AG04449 (cell line): ENCODE results near the gene MEGF9.
A peak's percentile ranks its signal among the peaks of the same experiment; 100 is the strongest.

Experiments
- CTCF ChIA-PET: fragments of 350-600 bp; formaldehyde crosslinking; extraction: SDS; loops from one replicate; lab custom pipeline; 2021; ENCODE audit warnings: antibody characterized with exemption; lab: Yijun Ruan, JAX
- POLR2A ChIA-PET: fragments of 400-600, 350-600 bp; formaldehyde crosslinking; extraction: SDS; loops from one replicate; lab custom pipeline; 2020; ENCODE audit warnings: antibody characterized with exemption, inconsistent platforms; lab: Yijun Ruan, JAX
- DNase-seq: peaks from one replicate; pipeline ENCODE4 v3.0.0-alpha.2; 2010; ENCODE audit warnings: low read depth, low spot score
- H3K4me3 ChIP-seq: 2 replicates; pipeline ENCODE4 v1.5.1; 2011; ENCODE audit warnings: low read depth, mild to moderate bottlenecking, control low read depth, low read length
- TF ChIP-seq, protein P1 (sequence below): IDR thresholded peaks from one replicate; pipeline ENCODE4 v1.5.1; 2011; ENCODE audit warnings: mild to moderate bottlenecking, moderate library complexity, low read length, control low read depth, inconsistent platforms; ENCODE audit not compliant: insufficient read depth; ENCODE audit errors: missing control alignments

MEGF9 gene

DNA sequence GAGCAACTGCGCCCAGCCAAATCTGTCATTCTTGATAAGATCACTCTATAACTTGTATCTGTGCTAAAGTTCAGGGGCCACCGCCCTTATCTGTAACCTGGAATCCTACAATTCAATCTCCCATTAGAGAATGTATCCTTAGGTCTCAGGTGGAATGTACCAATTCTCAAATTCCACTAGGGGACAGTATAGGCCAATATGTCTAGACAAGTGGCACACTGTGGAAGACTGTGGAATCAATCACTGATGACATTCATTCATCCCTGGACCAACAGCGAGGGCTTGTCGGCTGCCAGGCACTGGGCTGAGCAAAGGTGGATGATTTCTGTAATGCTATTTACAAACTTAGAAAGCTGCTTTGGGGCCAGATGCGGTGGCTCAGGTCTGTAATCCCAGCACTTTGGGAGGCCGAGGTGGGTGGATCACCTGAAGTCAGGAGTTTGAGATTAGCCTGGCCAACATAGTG is 28.7 kb upstream of the MEGF9 start:
- POLR2A ChIA-PET = no interaction called here
- TF ChIP-seq, protein P1, sequence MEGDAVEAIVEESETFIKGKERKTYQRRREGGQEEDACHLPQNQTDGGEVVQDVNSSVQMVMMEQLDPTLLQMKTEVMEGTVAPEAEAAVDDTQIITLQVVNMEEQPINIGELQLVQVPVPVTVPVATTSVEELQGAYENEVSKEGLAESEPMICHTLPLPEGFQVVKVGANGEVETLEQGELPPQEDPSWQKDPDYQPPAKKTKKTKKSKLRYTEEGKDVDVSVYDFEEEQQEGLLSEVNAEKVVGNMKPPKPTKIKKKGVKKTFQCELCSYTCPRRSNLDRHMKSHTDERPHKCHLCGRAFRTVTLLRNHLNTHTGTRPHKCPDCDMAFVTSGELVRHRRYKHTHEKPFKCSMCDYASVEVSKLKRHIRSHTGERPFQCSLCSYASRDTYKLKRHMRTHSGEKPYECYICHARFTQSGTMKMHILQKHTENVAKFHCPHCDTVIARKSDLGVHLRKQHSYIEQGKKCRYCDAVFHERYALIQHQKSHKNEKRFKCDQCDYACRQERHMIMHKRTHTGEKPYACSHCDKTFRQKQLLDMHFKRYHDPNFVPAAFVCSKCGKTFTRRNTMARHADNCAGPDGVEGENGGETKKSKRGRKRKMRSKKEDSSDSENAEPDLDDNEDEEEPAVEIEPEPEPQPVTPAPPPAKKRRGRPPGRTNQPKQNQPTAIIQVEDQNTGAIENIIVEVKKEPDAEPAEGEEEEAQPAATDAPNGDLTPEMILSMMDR = peak; percentile 28
- no peak for DNase-seq
- CTCF ChIA-PET = interaction anchor here (0.7 to 2.2 kb wide), 9 partner anchors 10 to 657 kb away, joined by 3 to 9 read pairs (median 3); no protein-coding TSS in a partner anchor
- H3K4me3 ChIP-seq = no peak overlapping the region

DNA sequence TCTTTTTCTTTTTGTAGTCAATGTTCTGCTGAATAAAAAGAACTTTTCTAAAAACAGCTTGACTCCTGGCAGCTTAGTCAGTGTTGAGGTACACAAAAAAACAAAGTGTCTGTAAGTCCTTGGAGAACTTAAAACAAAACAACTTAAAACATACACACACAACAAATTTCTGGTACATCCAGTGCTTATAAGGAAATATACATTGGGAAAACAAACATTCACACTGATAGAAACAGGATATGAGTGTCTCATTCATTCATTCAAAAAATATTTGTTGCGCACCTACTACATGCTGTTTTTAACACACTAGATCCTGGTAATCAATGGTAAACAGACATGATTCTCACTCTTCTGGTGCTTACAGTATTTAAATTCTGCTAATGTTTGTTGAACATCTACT is 27.4 kb upstream of the MEGF9 start:
- CTCF ChIA-PET = interaction anchor here (1.0 to 2.2 kb wide), 5 partner anchors 14 to 119 kb away, joined by 3 to 8 read pairs (median 6); no protein-coding TSS in a partner anchor

DNA sequence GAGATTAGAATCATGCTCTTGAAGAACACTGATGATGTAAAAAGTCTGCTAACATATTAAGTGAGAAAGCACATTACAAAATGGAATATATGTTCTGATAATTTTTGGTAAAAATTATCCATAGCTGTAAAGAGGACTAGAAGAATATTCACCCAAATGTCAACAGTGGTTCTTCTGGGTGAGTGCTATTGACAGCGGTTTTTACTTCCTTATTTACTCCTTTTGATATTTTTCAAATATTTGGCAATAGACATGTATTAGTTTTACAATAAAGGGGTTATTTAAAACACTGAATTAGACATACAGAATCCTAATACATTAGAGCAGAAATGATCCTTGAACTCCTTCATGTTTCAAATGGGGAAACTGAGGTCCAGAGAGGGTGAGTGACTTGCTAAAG is 26.9 kb upstream of the MEGF9 start:
- ChIA-PET CTCF (interaction anchor here (1.4 to 2.2 kb wide), 3 partner anchors 11 to 119 kb away, joined by 6 to 8 read pairs (median 6); no protein-coding TSS in a partner anchor), POLR2A (no interaction called here)
- no peak overlapping the region for H3K4me3 ChIP-seq
- TF ChIP-seq, protein P1 = no peak
- no peak for DNase-seq

More for the DNA sequence above, 27.4 kb upstream of the MEGF9 start:
- no peak for DNase-seq
- no peak overlapping the region for H3K4me3 ChIP-seq
- POLR2A ChIA-PET = no interaction called here
- TF ChIP-seq, protein P1 = no peak

DNA sequence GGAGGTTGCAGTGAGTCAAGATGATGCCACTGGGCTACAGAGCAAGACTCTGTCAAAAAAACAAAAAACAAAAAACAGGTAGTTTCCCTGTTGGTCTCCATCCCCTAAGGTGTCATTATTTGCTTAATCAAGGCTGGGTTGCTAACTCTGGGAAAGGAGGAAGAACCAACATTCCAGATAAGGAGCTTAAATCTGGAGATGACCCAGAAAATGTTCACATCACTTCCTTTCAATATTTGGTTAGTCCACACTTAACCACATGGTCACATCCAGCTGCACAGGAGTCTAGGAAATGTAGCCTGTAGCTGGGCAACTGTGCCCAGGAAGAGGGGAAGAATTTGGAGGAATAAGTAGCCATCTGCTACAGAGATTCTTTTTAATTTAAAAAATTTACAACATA is 25.9 kb upstream of the MEGF9 start:
- ChIA-PET POLR2A (no interaction called here), CTCF (interaction anchor here (0.9 to 2.0 kb wide), 4 partner anchors 12 to 322 kb away, joined by 3 to 8 read pairs (median 5); no protein-coding TSS in a partner anchor)
- DNase-seq = no peak
- TF ChIP-seq, protein P1 = no peak
- H3K4me3 ChIP-seq = no peak overlapping the region

DNA sequence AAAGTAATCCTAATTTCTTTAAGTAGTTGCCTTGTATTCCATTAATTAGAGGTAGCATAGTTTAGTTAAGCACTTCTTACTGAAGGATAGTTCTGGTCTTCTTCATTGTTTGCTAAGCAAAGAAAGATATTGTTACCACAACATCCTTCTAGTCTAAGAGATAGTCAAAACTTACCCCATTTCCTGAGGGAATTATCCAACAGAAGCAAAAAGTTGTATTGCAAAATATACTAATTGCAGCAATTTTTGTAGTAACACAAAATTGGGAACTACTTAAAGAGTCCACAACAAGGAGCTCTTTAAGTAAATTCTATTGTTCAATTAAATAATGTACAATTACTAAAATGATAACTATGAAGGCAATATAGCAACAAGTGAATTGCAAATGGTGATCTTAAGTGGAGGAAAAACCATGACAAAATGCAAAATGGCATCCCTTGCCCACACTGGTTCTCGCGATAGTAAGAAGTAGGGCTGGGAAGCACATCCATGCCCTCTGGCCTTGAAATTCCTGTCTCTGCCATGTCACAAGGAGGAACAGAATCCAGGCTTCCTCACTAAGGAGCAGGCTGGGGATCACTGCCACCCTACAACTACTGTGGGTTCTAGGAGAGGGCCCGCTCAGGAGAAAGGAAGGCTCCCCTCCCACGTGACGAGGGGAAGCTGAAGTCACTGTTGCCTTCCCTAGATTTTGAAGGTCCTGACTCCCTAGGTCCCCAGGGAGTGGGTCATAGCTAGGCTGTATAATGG is 23.3 kb upstream of the MEGF9 start:
- ChIA-PET POLR2A (no interaction called here), CTCF (interaction anchor here (1.0 kb wide), 1 partner anchor 18 kb away, joined by 3 read pairs; no protein-coding TSS in a partner anchor)
- no peak overlapping the region for H3K4me3 ChIP-seq
- TF ChIP-seq, protein P1 = no peak
- no peak for DNase-seq

DNA sequence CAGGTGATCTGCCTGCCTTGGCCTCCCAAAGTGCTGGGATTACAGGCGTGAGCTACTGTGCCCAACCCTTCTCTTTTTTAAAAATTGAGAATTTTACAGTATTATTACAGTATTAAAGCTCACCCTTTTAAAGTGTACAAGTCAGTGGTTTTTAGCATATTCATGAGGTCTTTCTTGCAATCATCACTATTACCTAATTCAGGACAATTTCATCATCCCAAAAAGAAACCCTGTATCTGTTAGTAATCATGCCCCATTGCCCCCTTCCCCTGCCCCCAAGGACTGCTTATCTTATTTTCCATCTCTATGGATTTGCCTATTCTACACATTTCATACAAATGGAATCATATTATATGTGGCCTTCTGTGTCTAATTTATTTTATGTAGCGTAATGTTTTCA is 22.6 kb upstream of the MEGF9 start:
- TF ChIP-seq, protein P1 = no peak
- H3K4me3 ChIP-seq = no peak overlapping the region
- ChIA-PET CTCF (interaction anchor here (1.0 kb wide), 1 partner anchor 18 kb away, joined by 3 read pairs; no protein-coding TSS in a partner anchor), POLR2A (no interaction called here)
- no peak for DNase-seq
